SU-DHL-6 (cell line): Measurements from ENCODE around the gene NPIPB6.

Experiments used
- H2AFZ ChIP-seq: fragments of 200-600 bp; sonication (generic); 2 replicates; pipeline ENCODE4 v1.6.1; 2014; ENCODE audit warnings: low read depth, mild to moderate bottlenecking, moderate library complexity, mixed read lengths, antibody characterized with exemption, low read length; ENCODE audit not compliant: severe bottlenecking
- H3F3A ChIP-seq: fragments of 200-600 bp; shearing (Covaris generic); 2 replicates; pipeline ENCODE4 v1.6.0; 2016; ENCODE audit warnings: antibody characterized with exemption, mild to moderate bottlenecking; ENCODE audit not compliant: insufficient read depth
- H3K27ac ChIP-seq: fragments of 200-600 bp; sonication (generic); 2 replicates; pipeline ENCODE4 v1.5.1; 2016; ENCODE audit warnings: low read depth, mild to moderate bottlenecking, low read length, moderate library complexity, mixed read lengths
- H3K27me3 ChIP-seq: fragments of 200-600 bp; sonication (generic), shearing (Covaris generic); 2 replicates; pipeline ENCODE4 v1.6.0; 2014; ENCODE audit warnings: mild to moderate bottlenecking, low read length
- H3K36me3 ChIP-seq: fragments of 200-600 bp; sonication (generic); 2 replicates; pipeline ENCODE4 v1.6.1; 2014; ENCODE audit warnings: mild to moderate bottlenecking, low read length, mixed read lengths
- H3K4me2 ChIP-seq: fragments of 300-600, 200-600 bp; shearing (Covaris generic), sonication (generic); 2 replicates; pipeline ENCODE4 v1.6.0; 2014; ENCODE audit warnings: low read length, low read depth, mild to moderate bottlenecking; ENCODE audit not compliant: poor library complexity, severe bottlenecking
- H3K4me3 ChIP-seq: fragments of 200-600 bp; sonication (generic); 2 replicates; pipeline ENCODE4 v1.5.1; 2014; ENCODE audit warnings: antibody characterized with exemption, low read length, mild to moderate bottlenecking, mixed read lengths; ENCODE audit not compliant: insufficient read depth, poor library complexity, severe bottlenecking
- H3K79me2 ChIP-seq: fragments of 200-600 bp; sonication (generic); 2 replicates; pipeline ENCODE4 v1.6.1; 2014; ENCODE audit warnings: mild to moderate bottlenecking, low read length, moderate library complexity; ENCODE audit not compliant: insufficient read depth
- H3K9ac ChIP-seq: fragments of 200-600 bp; sonication (generic); 2 replicates; pipeline ENCODE4 v1.7.0; 2014; ENCODE audit warnings: mild to moderate bottlenecking, low read length
- H3K9me2 ChIP-seq: fragments of 200-600 bp; sonication (generic); replicated peaks from 2 replicates; pipeline ENCODE4 v1.6.1; 2014; ENCODE audit warnings: low read length; ENCODE audit not compliant: insufficient read depth
- H3K9me3 ChIP-seq: fragments of 200-600 bp; sonication (generic); 2 replicates; pipeline ENCODE4 v1.6.1; 2014; ENCODE audit warnings: low read length, mixed read lengths; ENCODE audit not compliant: insufficient read depth
- H4K20me1 ChIP-seq: fragments of 200-600 bp; sonication (generic); 2 replicates; pipeline ENCODE4 v1.6.1; 2014; ENCODE audit warnings: low read depth, mild to moderate bottlenecking, antibody characterized with exemption, low read length, moderate library complexity, mixed read lengths
- EZH2phosphoT487 ChIP-seq: fragments of 200-600 bp; sonication (generic), shearing (Covaris generic); conservative IDR thresholded peaks from 2 replicates; pipeline ENCODE4 v1.6.1; 2018; ENCODE audit warnings: mild to moderate bottlenecking, antibody characterized with exemption, low read length, moderate library complexity, mixed read lengths
- TF ChIP-seq, protein P1 (sequence below): fragments of 200-600 bp; sonication (generic); IDR thresholded peaks from one replicate; pipeline ENCODE4 v1.5.1; 2017; ENCODE audit warnings: antibody characterized with exemption, mild to moderate bottlenecking, low read length, moderate library complexity; ENCODE audit not compliant: insufficient read depth, poor library complexity, severe bottlenecking

NPIPB6 gene

GRCh38 chr16:28316054-28316453 is 47.3 kb downstream of the NPIPB6 start:
- no peaks in the 10 kb centered on the region for H3F3A ChIP-seq
- no peak overlapping the region for H3K4me2 ChIP-seq
- no peaks in the 10 kb centered on the region for H3K36me3 ChIP-seq
- no peak overlapping the region for H3K27ac ChIP-seq
- no peaks in the 10 kb centered on the region for H3K79me2 ChIP-seq
- no peaks in the 10 kb centered on the region for H3K9me2 ChIP-seq
- TF ChIP-seq EZH2phosphoT487: no peak
- TF ChIP-seq, protein P1, sequence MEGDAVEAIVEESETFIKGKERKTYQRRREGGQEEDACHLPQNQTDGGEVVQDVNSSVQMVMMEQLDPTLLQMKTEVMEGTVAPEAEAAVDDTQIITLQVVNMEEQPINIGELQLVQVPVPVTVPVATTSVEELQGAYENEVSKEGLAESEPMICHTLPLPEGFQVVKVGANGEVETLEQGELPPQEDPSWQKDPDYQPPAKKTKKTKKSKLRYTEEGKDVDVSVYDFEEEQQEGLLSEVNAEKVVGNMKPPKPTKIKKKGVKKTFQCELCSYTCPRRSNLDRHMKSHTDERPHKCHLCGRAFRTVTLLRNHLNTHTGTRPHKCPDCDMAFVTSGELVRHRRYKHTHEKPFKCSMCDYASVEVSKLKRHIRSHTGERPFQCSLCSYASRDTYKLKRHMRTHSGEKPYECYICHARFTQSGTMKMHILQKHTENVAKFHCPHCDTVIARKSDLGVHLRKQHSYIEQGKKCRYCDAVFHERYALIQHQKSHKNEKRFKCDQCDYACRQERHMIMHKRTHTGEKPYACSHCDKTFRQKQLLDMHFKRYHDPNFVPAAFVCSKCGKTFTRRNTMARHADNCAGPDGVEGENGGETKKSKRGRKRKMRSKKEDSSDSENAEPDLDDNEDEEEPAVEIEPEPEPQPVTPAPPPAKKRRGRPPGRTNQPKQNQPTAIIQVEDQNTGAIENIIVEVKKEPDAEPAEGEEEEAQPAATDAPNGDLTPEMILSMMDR: no peak
- H2AFZ ChIP-seq: no peak overlapping the region
- no peaks in the 10 kb centered on the region for H3K9me3 ChIP-seq
- no peak overlapping the region for H3K9ac ChIP-seq
- no peaks in the 10 kb centered on the region for H3K27me3 ChIP-seq
- H3K4me3 ChIP-seq: no peak overlapping the region
- no peaks in the 10 kb centered on the region for H4K20me1 ChIP-seq

GRCh38 chr16:28313587-28313986 is 49.7 kb downstream of the NPIPB6 start:
- Histone ChIP-seq H3K9me3 (no peaks in the 10 kb centered on the region), H3K27ac (no peak overlapping the region), H3K9me2 (no peaks in the 10 kb centered on the region), H3K36me3 (no peaks in the 10 kb centered on the region), H3K9ac (no peak overlapping the region), H3F3A (no peaks in the 10 kb centered on the region), H4K20me1 (no peaks in the 10 kb centered on the region), H3K4me2 (no peak overlapping the region), H3K79me2 (no peaks in the 10 kb centered on the region), H3K27me3 (no peaks in the 10 kb centered on the region), H3K4me3 (no peak overlapping the region), H2AFZ (no peak overlapping the region)
- TF ChIP-seq EZH2phosphoT487: no peak
- TF ChIP-seq, protein P1: no peak

GRCh38 chr16:28312327-28312726 is 51.0 kb downstream of the NPIPB6 start:
- H3K9ac ChIP-seq: no peak overlapping the region
- no peaks in the 10 kb centered on the region for H3K36me3 ChIP-seq
- H3K4me3 ChIP-seq: no peak overlapping the region
- TF ChIP-seq, protein P1: no peak
- TF ChIP-seq EZH2phosphoT487: no peak
- no peaks in the 10 kb centered on the region for H3K79me2 ChIP-seq
- no peak overlapping the region for H3K4me2 ChIP-seq
- H3K9me3 ChIP-seq: no peaks in the 10 kb centered on the region
- H2AFZ ChIP-seq: no peak overlapping the region
- no peaks in the 10 kb centered on the region for H3K27me3 ChIP-seq
- no peaks in the 10 kb centered on the region for H3F3A ChIP-seq
- no peaks in the 10 kb centered on the region for H3K9me2 ChIP-seq
- H3K27ac ChIP-seq: no peak overlapping the region
- no peaks in the 10 kb centered on the region for H4K20me1 ChIP-seq

DNA sequence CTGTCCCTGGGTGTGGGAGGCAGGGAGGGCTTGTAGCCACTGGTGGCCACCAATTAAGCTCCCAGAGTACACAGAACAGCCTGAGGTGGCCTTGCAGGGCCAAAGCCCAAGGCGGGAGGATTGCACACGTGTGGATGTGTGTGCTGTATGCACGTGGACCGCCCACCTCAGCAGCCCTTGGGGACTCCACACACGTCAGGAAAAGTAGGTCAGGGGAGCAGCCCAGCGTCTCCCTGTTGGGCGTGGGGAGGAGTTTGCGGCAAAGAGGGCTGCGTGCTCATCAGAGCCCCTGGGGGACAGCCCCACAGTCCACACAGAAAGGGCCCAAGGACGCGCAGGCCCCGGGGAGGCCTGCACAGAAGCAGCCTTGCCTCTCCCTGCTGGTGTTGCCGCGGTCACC is 51.4 kb downstream of the NPIPB6 start:
- Histone ChIP-seq H3K4me3 (no peak overlapping the region), H3K79me2 (no peaks in the 10 kb centered on the region), H3K27me3 (no peaks in the 10 kb centered on the region), H3K36me3 (no peaks in the 10 kb centered on the region), H2AFZ (no peak overlapping the region), H3K4me2 (no peak overlapping the region), H3F3A (no peaks in the 10 kb centered on the region), H3K9ac (no peak overlapping the region), H3K27ac (no peak overlapping the region), H3K9me3 (no peaks in the 10 kb centered on the region), H4K20me1 (no peaks in the 10 kb centered on the region), H3K9me2 (no peaks in the 10 kb centered on the region)
- TF ChIP-seq, protein P1: no peak
- no peak for TF ChIP-seq EZH2phosphoT487
